ENCODE data around the gene SMIM21. TPM values are rescaled to one million over a fixed set of nuclear protein-coding genes. Genes with fewer than 3 reads are reported as not detected.

Gene SMIM21
- total RNA-seq (2014; rRNA removed), result not detected in 2 replicates
- not detected for Bru-seq, nascent RNA
- BruChase-seq, experiment 1, labeled RNA remaining after a 6-hour chase, result not detected
- not detected for BruChase-seq, experiment 2, labeled RNA remaining after a 2-hour chase
- long read RNA-seq, result 0 reads

DNA sequence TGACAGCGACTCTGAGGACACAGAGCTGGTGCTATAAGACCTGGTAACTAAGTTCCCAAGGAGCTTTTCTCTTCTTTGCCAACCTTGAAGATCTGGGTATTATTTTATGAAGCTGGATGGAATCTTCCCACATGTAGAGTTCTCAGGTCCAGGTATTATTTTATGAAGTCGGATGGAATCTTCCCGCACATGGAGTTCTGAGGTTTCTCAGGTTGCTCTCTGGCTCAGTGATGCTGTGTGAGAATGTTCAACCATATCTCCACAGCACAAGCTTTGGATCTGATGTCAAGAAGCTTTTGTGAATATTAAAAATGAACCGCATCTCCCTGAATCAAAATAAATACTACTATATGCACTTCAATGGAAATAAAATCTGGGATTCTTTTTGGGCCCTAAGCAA lies at the start of gene SMIM21:
SMIM21 (minus strand) TSS at position 101 of the 400 bp plus-strand sequence. CDS start 140 bp downstream, outside the sequence.
- Histone ChIP-seq H3K4me2 (ENCODE audit: low read length) (no peak within 1 kb of the TSS), H3K36me3 (ENCODE audit: low read depth, low read length) (no peaks in the 10 kb centered on the region), H3K9me3 (ENCODE audit: low read length) (no peaks in the 10 kb centered on the region), H3K4me3 (ENCODE audit: low read length) (no peak within 1 kb of the TSS), H2AFZ (ENCODE audit: low read length) (no peak within 1 kb of the TSS), H3K27me3 (ENCODE audit: low read length) (peaks cover 56% of the 10 kb centered on the region), H3K4me1 (ENCODE audit: insufficient read depth, low read length) (no peaks in the 10 kb centered on the region), H3F3A (ENCODE audit: low read length, unreplicated experiment) (no peaks in the 10 kb centered on the region), H3K79me2 (ENCODE audit: low read length) (no peaks in the 10 kb centered on the region), H3K9ac (ENCODE audit: low read length) (no peak within 1 kb of the TSS), H3K9me2 (replicated peaks; ENCODE audit: low read length) (no peaks in the 10 kb centered on the region), H4K20me1 (ENCODE audit: low read length) (no peaks in the 10 kb centered on the region), H3K27ac (ENCODE audit: low read length) (no peak within 1 kb of the TSS)
- no TSS peak for BruUV-seq (replicated peaks)
- ChIA-PET POLR2A (ENCODE audit: unreplicated experiment) (no interaction called here), CTCF (no interaction called here)
- ATAC-seq (no peak), DNase-seq (no peak)
- intact Hi-C loops (cut with micrococcal nuclease), result no loop called here
- no peak for TF ChIP-seq EZH2phosphoT487 (IDR thresholded peaks at IDR 0.05; ENCODE audit: borderline replicate concordance, low read length)

DNA sequence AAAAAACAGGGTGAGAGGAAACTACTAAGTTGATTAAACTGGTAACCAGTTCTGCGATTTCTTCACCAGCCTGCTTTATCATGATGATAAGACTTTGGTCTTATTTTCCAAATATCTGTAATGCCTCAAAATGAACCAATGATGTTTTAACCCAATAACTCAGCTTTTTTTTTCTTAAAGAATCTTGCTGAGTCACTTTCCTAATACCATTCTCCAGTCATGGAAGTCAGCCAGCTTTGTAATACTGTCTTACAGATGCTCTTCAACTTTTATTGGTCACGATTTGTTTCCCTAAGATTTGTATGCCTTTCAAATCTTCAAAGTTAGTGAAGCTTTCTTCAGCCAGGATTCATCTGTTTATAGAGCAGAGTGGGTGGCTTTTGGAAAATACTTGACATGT lies 47.7 kb upstream of the SMIM21 start:
- Histone ChIP-seq H3K9ac (ENCODE audit: low read length) (no peak overlapping the region), H3K4me2 (ENCODE audit: low read length) (peak overlapping the region; percentile 14; the same call in 1 of the 2 replicates), H3K27me3 (ENCODE audit: low read length) (no peaks in the 10 kb centered on the region), H3K79me2 (ENCODE audit: low read length) (no peaks in the 10 kb centered on the region), H3K4me1 (ENCODE audit: insufficient read depth, low read length) (peaks cover 20% of the 10 kb centered on the region), H4K20me1 (ENCODE audit: low read length) (no peaks in the 10 kb centered on the region), H2AFZ (ENCODE audit: low read length) (no peak overlapping the region), H3K36me3 (ENCODE audit: low read depth, low read length) (no peaks in the 10 kb centered on the region), H3K4me3 (ENCODE audit: low read length) (no peak overlapping the region), H3F3A (ENCODE audit: low read length, unreplicated experiment) (no peaks in the 10 kb centered on the region), H3K9me2 (replicated peaks; ENCODE audit: low read length) (no peaks in the 10 kb centered on the region), H3K9me3 (ENCODE audit: low read length) (no peaks in the 10 kb centered on the region), H3K27ac (ENCODE audit: low read length) (peak overlapping the region; percentile 24)
- intact Hi-C loops (cut with micrococcal nuclease), result loop anchor here (5.0 to 10.0 kb wide), 3 partner anchors 160 to 578 kb away; no protein-coding TSS in a partner anchor
- CTCF ChIA-PET, result no interaction called here
- POLR2A ChIA-PET (ENCODE audit: unreplicated experiment), result no interaction called here
- peak; percentile 53 for ATAC-seq
- no TSS peak for BruUV-seq (replicated peaks)
- no peak for TF ChIP-seq CTCF (conservative IDR thresholded peaks at IDR 0.05; ENCODE audit: low read depth, low read length)
- TF ChIP-seq EZH2phosphoT487 (IDR thresholded peaks at IDR 0.05; ENCODE audit: borderline replicate concordance, low read length), result no peak
- TF ChIP-seq EZH2 (IDR thresholded peaks at IDR 0.05; ENCODE audit: low read length, unreplicated experiment), result no peak
- DNase-seq, result peak; percentile 78

GRCh38 chr18:75474332-75474731 lies 46.8 kb upstream of the SMIM21 start:
- Histone ChIP-seq H3K27me3 (ENCODE audit: low read length) (no peaks in the 10 kb centered on the region), H3K9me3 (ENCODE audit: low read length) (no peaks in the 10 kb centered on the region), H3K9me2 (replicated peaks; ENCODE audit: low read length) (no peaks in the 10 kb centered on the region), H3K27ac (ENCODE audit: low read length) (no peak overlapping the region), H3F3A (ENCODE audit: low read length, unreplicated experiment) (no peaks in the 10 kb centered on the region), H2AFZ (ENCODE audit: low read length) (no peak overlapping the region), H3K4me2 (ENCODE audit: low read length) (no peak overlapping the region), H3K9ac (ENCODE audit: low read length) (no peak overlapping the region), H4K20me1 (ENCODE audit: low read length) (no peaks in the 10 kb centered on the region), H3K79me2 (ENCODE audit: low read length) (no peaks in the 10 kb centered on the region), H3K4me1 (ENCODE audit: insufficient read depth, low read length) (peaks cover 20% of the 10 kb centered on the region), H3K4me3 (ENCODE audit: low read length) (no peak overlapping the region), H3K36me3 (ENCODE audit: low read depth, low read length) (no peaks in the 10 kb centered on the region)
- POLR2A ChIA-PET (ENCODE audit: unreplicated experiment), result interaction anchor here (0.7 kb wide), 1 partner anchor 217 kb away, joined by 3 read pairs; no protein-coding TSS in a partner anchor
- ATAC-seq, result no peak
- no TSS peak for BruUV-seq (replicated peaks)
- intact Hi-C loops (cut with micrococcal nuclease), result loop anchor here (10.0 kb wide), 1 partner anchor 160 kb away; no protein-coding TSS in a partner anchor
- DNase-seq, result no peak
- CTCF ChIA-PET, result no interaction called here
- TF ChIP-seq CTCF (conservative IDR thresholded peaks at IDR 0.05; ENCODE audit: low read depth, low read length) (no peak), EZH2 (IDR thresholded peaks at IDR 0.05; ENCODE audit: low read length, unreplicated experiment) (no peak), EZH2phosphoT487 (IDR thresholded peaks at IDR 0.05; ENCODE audit: borderline replicate concordance, low read length) (no peak)
